GM23338 (cell line): ENCODE results near the gene OR52J3. TPM values are rescaled to one million over a fixed set of nuclear protein-coding genes. Genes with fewer than 3 reads are reported as not detected.

ENCODE experiments used
- ATAC-seq: fragments of 200-7000 bp; cut with Tn5 transposase; 3 replicates; pipeline ENCODE4 v1.9.1; 2020
- DNase-seq: peaks from one replicate; pipeline ENCODE4 v3.0.0-alpha.2; 2015; ENCODE audit warnings: low spot score
- H2AFZ ChIP-seq: fragments of 200-600 bp; sonication (generic); 2 replicates; pipeline ENCODE4 v1.8.0; 2016; ENCODE audit warnings: antibody characterized with exemption, mild to moderate bottlenecking, moderate library complexity
- H3F3A ChIP-seq: fragments of 200-600 bp; sonication (generic); replicated peaks from 2 replicates; pipeline ENCODE4 v1.8.0; 2017; ENCODE audit warnings: antibody characterized with exemption, mixed run types, low read depth
- H3K27ac ChIP-seq: fragments of 200-600 bp; sonication (generic); 2 replicates; pipeline ENCODE4 v1.6.1; 2016; ENCODE audit warnings: low read depth
- H3K27me3 ChIP-seq: fragments of 200-600 bp; sonication (generic); 2 replicates; pipeline ENCODE4 v1.8.0; 2016; ENCODE audit warnings: mild to moderate bottlenecking, mixed run types, moderate library complexity; ENCODE audit not compliant: insufficient read depth
- H3K36me3 ChIP-seq: fragments of 200-600 bp; sonication (generic); 2 replicates; pipeline ENCODE4 v1.8.0; 2016; ENCODE audit warnings: mild to moderate bottlenecking; ENCODE audit not compliant: insufficient read depth
- H3K4me1 ChIP-seq: fragments of 200-600 bp; sonication (generic); 2 replicates; pipeline ENCODE4 v1.8.0; 2016; ENCODE audit warnings: mild to moderate bottlenecking, moderate library complexity; ENCODE audit not compliant: insufficient read depth
- H3K4me2 ChIP-seq: fragments of 200-600 bp; sonication (generic); 2 replicates; pipeline ENCODE4 v1.7.1; 2017; ENCODE audit warnings: mixed run types
- H3K4me3 ChIP-seq: fragments of 200-600 bp; sonication (generic); 2 replicates; pipeline ENCODE4 v1.6.1; 2016; ENCODE audit warnings: mixed run types
- H3K79me2 ChIP-seq: fragments of 200-600 bp; sonication (generic); replicated peaks from 2 replicates; pipeline ENCODE4 v1.8.0; 2017; ENCODE audit warnings: mild to moderate bottlenecking; ENCODE audit not compliant: insufficient read depth
- H3K9me2 ChIP-seq: fragments of 200-600 bp; sonication (generic); 2 replicates; pipeline ENCODE4 v1.8.0; 2017; ENCODE audit not compliant: insufficient read depth
- H4K20me1 ChIP-seq: fragments of 200-600 bp; sonication (generic); replicated peaks from 2 replicates; pipeline ENCODE4 v1.8.0; 2017; ENCODE audit warnings: mild to moderate bottlenecking; ENCODE audit not compliant: insufficient read depth
- H3K27ac Mint-ChIP-seq: 2 replicates; pipeline ENCODE4 v1.8.0; 2020; ENCODE audit warnings: inconsistent platforms, mild to moderate bottlenecking, moderate library complexity, mixed read lengths
- H3K27me3 Mint-ChIP-seq: 3 replicates; pipeline ENCODE4 v1.8.0; 2022; ENCODE audit warnings: low read depth, mild to moderate bottlenecking, moderate library complexity, mixed read lengths, inconsistent platforms; ENCODE audit not compliant: insufficient read depth, poor library complexity
- H3K36me3 Mint-ChIP-seq: 3 replicates; pipeline ENCODE4 v1.8.0; 2021; ENCODE audit warnings: low read depth, mild to moderate bottlenecking, inconsistent platforms, moderate library complexity, mixed read lengths
- H3K4me1 Mint-ChIP-seq: 3 replicates; pipeline ENCODE4 v1.8.0; 2020; ENCODE audit warnings: mild to moderate bottlenecking, inconsistent platforms, mixed read lengths
- H3K4me3 Mint-ChIP-seq: 3 replicates; pipeline ENCODE4 v1.8.0; 2021; ENCODE audit warnings: moderate library complexity, mild to moderate bottlenecking, inconsistent platforms, mixed read lengths
- H3K9me3 Mint-ChIP-seq: 3 replicates; pipeline ENCODE4 v1.8.0; 2020; ENCODE audit warnings: moderate library complexity, mild to moderate bottlenecking, inconsistent platforms, mixed read lengths
- CREB1 ChIP-seq: fragments of 250-450 bp; sonication (Bioruptor Pico); IDR thresholded peaks from 2 replicates; pipeline ENCODE4 v1.5.0; 2020; ENCODE audit warnings: low read depth, mild to moderate bottlenecking, moderate library complexity
- EZH2 ChIP-seq: fragments of 200-600 bp; sonication (generic); IDR thresholded peaks from one replicate; pipeline ENCODE4 v1.8.0; 2017; ENCODE audit warnings: antibody characterized with exemption, mild to moderate bottlenecking, low read depth; ENCODE audit not compliant: unreplicated experiment
- EZH2phosphoT487 ChIP-seq: fragments of 200-600 bp; sonication (generic); IDR thresholded peaks from one replicate; pipeline ENCODE4 v1.8.1; 2018; ENCODE audit warnings: antibody characterized with exemption; ENCODE audit not compliant: unreplicated experiment
- JUNB ChIP-seq: IDR thresholded peaks from one replicate; pipeline ENCODE4 v1.6.1; 2016; ENCODE audit warnings: antibody characterized with exemption; ENCODE audit not compliant: unreplicated experiment
- NANOG ChIP-seq: IDR thresholded peaks from 2 replicates; pipeline ENCODE4 v1.6.1; 2016; ENCODE audit warnings: antibody characterized with exemption, borderline replicate concordance
- POLR2AphosphoS5 ChIP-seq: IDR thresholded peaks from 2 replicates; pipeline ENCODE4 v1.6.1; 2016; ENCODE audit warnings: antibody characterized with exemption, low read depth
- STAT1 ChIP-seq: IDR thresholded peaks from one replicate; pipeline ENCODE4 v1.6.1; 2016; ENCODE audit warnings: antibody characterized with exemption; ENCODE audit not compliant: unreplicated experiment
- ZNF114 ChIP-seq: fragments of 250-450 bp; sonication (Bioruptor Pico); IDR thresholded peaks from 2 replicates; pipeline ENCODE4 v1.5.0; 2020; ENCODE audit warnings: mild to moderate bottlenecking, moderate library complexity
- ZNF331 ChIP-seq: fragments of 250-450 bp; sonication (Bioruptor Pico); IDR thresholded peaks from 2 replicates; pipeline ENCODE4 v1.5.0; 2020; ENCODE audit warnings: low read depth, mild to moderate bottlenecking, moderate library complexity
- polyA plus RNA-seq: library from polyadenylated mRNA; unstranded; fragments of >200 nt; fragmentation: Nextera tagmentation; extraction: Ambion mirVana; gene quantifications from 2 replicates; pipeline ENCODE4 v1.2.1, GENCODE V29; 2016
- total RNA-seq: library from RNA; depleted of rRNA; stranded (reverse); fragments of >200 nt; shearing (Covaris generic); gene quantifications from 2 replicates; pipeline ENCODE4 v1.2.3, GENCODE V29; 2014
- TF ChIP-seq, protein P1 (sequence below): IDR thresholded peaks from 2 replicates; pipeline ENCODE4 v1.6.1; 2016; ENCODE audit warnings: antibody characterized with exemption
- TF ChIP-seq, protein P2 (sequence below): fragments of 250-450 bp; sonication (Bioruptor Pico); IDR thresholded peaks from 2 replicates; pipeline ENCODE4 v1.5.0; 2020; ENCODE audit warnings: mild to moderate bottlenecking, moderate library complexity
- TF ChIP-seq, protein P3 (sequence below): IDR thresholded peaks from one replicate; pipeline ENCODE4 v1.6.1; 2018; ENCODE audit warnings: antibody characterized with exemption; ENCODE audit not compliant: unreplicated experiment
- TF ChIP-seq, protein P4 (sequence below), 2 experiments: fragments of 200-600 bp in 1 of 2; sonication (generic) in 1 of 2; conservative IDR thresholded peaks; 2 replicates each; pipeline versions ENCODE4 v1.5.1 to v1.6.1; 2016 to 2017; ENCODE audit warnings: antibody characterized with exemption in 2 of 2, low read depth in 2 of 2, mild to moderate bottlenecking in 2 of 2, moderate library complexity in 1 of 2

OR52J3 gene
- total and polyA plus RNA-seq, 2 experiments from 2014 or later = not detected

DNA sequence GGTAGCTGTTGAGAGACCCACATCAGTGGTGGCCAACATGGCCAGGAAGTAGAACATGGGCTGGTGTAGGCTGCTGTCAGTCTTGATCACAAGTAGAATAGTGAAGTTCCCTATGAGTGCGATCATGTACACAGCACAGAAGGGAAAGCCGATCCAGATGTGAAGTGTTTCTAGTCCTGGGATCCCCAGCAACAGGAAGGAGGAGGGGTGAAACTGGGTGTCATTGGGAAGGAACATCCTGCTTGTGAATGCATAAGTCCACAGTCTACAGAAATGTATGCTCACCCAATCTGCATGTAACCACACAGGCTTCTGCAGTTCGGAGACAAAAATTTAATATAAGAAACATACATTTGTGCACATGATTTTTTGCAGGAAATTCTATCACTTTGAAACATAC lies 13.1 kb downstream of the OR52J3 start, which contains the start of gene OR52E2:
TSS of gene OR52E2 (minus strand) at position 237 of the 400 bp plus-strand sequence. CDS start at position 237, 0 bp downstream.
- Histone ChIP-seq H2AFZ (no peak within 1 kb of the TSS), H3K4me2 (no peak within 1 kb of the TSS), H3K4me3 (no peak within 1 kb of the TSS), H3K27ac (no peak within 1 kb of the TSS), H4K20me1 (no peaks in the 10 kb centered on the region), H3K4me1 (no peaks in the 10 kb centered on the region), H3K79me2 (no peaks in the 10 kb centered on the region), H3K27me3 (no peaks in the 10 kb centered on the region), H3F3A (no peaks in the 10 kb centered on the region), H3K36me3 (no peaks in the 10 kb centered on the region), H3K9me2 (no peaks in the 10 kb centered on the region)
- Mint-ChIP-seq H3K36me3 (no peaks in the 10 kb centered on the region), H3K27ac (0 out of 2 replicates have a peak within 1 kb of the TSS, but pooled peaks have one; percentile 19), H3K4me3 (no peak within 1 kb of the TSS), H3K27me3 (peaks cover 2% of the 10 kb centered on the region), H3K9me3 (no peaks in the 10 kb centered on the region), H3K4me1 (no peaks in the 10 kb centered on the region)
- TF ChIP-seq, protein P1, sequence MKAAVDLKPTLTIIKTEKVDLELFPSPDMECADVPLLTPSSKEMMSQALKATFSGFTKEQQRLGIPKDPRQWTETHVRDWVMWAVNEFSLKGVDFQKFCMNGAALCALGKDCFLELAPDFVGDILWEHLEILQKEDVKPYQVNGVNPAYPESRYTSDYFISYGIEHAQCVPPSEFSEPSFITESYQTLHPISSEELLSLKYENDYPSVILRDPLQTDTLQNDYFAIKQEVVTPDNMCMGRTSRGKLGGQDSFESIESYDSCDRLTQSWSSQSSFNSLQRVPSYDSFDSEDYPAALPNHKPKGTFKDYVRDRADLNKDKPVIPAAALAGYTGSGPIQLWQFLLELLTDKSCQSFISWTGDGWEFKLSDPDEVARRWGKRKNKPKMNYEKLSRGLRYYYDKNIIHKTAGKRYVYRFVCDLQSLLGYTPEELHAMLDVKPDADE = no peak
- no peak for TF ChIP-seq ZNF331 (CRISPR knock-in tag)
- TF ChIP-seq, protein P2, sequence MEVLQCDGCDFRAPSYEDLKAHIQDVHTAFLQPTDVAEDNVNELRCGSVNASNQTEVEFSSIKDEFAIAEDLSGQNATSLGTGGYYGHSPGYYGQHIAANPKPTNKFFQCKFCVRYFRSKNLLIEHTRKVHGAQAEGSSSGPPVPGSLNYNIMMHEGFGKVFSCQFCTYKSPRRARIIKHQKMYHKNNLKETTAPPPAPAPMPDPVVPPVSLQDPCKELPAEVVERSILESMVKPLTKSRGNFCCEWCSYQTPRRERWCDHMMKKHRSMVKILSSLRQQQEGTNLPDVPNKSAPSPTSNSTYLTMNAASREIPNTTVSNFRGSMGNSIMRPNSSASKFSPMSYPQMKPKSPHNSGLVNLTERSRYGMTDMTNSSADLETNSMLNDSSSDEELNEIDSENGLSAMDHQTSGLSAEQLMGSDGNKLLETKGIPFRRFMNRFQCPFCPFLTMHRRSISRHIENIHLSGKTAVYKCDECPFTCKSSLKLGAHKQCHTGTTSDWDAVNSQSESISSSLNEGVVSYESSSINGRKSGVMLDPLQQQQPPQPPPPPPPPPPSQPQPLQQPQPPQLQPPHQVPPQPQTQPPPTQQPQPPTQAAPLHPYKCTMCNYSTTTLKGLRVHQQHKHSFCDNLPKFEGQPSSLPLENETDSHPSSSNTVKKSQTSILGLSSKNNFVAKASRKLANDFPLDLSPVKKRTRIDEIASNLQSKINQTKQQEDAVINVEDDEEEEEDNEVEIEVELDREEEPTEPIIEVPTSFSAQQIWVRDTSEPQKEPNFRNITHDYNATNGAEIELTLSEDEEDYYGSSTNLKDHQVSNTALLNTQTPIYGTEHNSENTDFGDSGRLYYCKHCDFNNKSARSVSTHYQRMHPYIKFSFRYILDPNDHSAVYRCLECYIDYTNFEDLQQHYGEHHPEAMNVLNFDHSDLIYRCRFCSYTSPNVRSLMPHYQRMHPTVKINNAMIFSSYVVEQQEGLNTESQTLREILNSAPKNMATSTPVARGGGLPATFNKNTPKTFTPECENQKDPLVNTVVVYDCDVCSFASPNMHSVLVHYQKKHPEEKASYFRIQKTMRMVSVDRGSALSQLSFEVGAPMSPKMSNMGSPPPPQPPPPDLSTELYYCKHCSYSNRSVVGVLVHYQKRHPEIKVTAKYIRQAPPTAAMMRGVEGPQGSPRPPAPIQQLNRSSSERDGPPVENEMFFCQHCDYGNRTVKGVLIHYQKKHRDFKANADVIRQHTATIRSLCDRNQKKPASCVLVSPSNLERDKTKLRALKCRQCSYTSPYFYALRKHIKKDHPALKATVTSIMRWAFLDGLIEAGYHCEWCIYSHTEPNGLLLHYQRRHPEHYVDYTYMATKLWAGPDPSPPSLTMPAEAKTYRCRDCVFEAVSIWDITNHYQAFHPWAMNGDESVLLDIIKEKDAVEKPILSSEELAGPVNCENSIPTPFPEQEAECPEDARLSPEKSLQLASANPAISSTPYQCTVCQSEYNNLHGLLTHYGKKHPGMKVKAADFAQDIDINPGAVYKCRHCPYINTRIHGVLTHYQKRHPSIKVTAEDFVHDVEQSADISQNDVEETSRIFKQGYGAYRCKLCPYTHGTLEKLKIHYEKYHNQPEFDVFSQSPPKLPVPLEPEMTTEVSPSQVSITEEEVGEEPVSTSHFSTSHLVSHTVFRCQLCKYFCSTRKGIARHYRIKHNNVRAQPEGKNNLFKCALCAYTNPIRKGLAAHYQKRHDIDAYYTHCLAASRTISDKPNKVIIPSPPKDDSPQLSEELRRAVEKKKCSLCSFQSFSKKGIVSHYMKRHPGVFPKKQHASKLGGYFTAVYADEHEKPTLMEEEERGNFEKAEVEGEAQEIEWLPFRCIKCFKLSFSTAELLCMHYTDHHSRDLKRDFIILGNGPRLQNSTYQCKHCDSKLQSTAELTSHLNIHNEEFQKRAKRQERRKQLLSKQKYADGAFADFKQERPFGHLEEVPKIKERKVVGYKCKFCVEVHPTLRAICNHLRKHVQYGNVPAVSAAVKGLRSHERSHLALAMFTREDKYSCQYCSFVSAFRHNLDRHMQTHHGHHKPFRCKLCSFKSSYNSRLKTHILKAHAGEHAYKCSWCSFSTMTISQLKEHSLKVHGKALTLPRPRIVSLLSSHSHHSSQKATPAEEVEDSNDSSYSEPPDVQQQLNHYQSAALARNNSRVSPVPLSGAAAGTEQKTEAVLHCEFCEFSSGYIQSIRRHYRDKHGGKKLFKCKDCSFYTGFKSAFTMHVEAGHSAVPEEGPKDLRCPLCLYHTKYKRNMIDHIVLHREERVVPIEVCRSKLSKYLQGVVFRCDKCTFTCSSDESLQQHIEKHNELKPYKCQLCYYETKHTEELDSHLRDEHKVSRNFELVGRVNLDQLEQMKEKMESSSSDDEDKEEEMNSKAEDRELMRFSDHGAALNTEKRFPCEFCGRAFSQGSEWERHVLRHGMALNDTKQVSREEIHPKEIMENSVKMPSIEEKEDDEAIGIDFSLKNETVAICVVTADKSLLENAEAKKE (CRISPR knock-in tag) = no peak
- TF ChIP-seq JUNB = no peak
- no peak for TF ChIP-seq POLR2AphosphoS5
- TF ChIP-seq, protein P3, sequence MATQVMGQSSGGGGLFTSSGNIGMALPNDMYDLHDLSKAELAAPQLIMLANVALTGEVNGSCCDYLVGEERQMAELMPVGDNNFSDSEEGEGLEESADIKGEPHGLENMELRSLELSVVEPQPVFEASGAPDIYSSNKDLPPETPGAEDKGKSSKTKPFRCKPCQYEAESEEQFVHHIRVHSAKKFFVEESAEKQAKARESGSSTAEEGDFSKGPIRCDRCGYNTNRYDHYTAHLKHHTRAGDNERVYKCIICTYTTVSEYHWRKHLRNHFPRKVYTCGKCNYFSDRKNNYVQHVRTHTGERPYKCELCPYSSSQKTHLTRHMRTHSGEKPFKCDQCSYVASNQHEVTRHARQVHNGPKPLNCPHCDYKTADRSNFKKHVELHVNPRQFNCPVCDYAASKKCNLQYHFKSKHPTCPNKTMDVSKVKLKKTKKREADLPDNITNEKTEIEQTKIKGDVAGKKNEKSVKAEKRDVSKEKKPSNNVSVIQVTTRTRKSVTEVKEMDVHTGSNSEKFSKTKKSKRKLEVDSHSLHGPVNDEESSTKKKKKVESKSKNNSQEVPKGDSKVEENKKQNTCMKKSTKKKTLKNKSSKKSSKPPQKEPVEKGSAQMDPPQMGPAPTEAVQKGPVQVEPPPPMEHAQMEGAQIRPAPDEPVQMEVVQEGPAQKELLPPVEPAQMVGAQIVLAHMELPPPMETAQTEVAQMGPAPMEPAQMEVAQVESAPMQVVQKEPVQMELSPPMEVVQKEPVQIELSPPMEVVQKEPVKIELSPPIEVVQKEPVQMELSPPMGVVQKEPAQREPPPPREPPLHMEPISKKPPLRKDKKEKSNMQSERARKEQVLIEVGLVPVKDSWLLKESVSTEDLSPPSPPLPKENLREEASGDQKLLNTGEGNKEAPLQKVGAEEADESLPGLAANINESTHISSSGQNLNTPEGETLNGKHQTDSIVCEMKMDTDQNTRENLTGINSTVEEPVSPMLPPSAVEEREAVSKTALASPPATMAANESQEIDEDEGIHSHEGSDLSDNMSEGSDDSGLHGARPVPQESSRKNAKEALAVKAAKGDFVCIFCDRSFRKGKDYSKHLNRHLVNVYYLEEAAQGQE = no peak
- TF ChIP-seq STAT1 = no peak
- no peak for TF ChIP-seq CREB1 (CRISPR knock-in tag)
- TF ChIP-seq NANOG = no peak
- TF ChIP-seq, protein P4, sequence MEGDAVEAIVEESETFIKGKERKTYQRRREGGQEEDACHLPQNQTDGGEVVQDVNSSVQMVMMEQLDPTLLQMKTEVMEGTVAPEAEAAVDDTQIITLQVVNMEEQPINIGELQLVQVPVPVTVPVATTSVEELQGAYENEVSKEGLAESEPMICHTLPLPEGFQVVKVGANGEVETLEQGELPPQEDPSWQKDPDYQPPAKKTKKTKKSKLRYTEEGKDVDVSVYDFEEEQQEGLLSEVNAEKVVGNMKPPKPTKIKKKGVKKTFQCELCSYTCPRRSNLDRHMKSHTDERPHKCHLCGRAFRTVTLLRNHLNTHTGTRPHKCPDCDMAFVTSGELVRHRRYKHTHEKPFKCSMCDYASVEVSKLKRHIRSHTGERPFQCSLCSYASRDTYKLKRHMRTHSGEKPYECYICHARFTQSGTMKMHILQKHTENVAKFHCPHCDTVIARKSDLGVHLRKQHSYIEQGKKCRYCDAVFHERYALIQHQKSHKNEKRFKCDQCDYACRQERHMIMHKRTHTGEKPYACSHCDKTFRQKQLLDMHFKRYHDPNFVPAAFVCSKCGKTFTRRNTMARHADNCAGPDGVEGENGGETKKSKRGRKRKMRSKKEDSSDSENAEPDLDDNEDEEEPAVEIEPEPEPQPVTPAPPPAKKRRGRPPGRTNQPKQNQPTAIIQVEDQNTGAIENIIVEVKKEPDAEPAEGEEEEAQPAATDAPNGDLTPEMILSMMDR (conservative IDR thresholded peaks at IDR 0.05; ENCODE audit: low read depth in 2 of 2) = no peak
- no peak for TF ChIP-seq EZH2phosphoT487
- TF ChIP-seq EZH2 = no peak
- no peak for TF ChIP-seq ZNF114
- DNase-seq (no peak), ATAC-seq (no peak)
